ENCODE measurements around the gene ITPKB.

DNA sequence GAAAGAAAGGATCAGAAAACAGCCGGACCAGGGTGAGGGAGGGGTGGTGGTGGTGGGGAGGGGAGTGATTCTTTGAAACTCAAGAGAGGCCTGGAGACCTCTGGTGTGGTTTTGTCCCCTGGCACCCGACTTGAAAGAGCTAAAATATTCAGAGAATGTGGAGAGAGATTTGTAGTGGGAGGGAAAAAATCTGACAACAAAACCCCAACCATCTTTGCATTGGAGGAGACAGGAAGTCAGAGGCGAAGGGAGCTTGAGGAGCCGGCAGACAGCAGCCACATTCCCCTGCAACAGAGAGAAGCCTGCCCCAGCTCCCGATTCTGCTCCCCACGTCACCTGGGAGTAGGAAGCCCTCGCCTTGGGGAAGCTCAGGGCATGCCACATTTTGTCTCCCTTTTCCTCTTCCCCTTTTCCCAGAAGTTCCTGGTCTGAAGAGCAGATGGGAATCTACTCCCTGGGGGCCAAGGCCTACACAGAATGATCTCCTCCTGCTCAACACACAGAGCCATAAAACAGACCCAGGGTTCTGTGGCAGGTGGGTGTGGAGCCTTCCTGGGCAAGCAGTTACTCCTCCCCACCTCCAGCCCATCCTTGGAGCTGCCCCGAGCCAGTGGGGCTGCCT lies 84.9 kb downstream of the ITPKB start:
- TF ChIP-seq YY1 (IDR thresholded peaks at IDR 0.05; ENCODE audit: low read depth) (no peak), RFX5 (IDR thresholded peaks at IDR 0.05; ENCODE audit: low read length) (no peak), FOXM1 (IDR thresholded peaks at IDR 0.05; ENCODE audit: low read depth) (no peak), EZH2phosphoT487 (IDR thresholded peaks at IDR 0.05; ENCODE audit: borderline replicate concordance, low read depth) (no peak), MEF2A (IDR thresholded peaks at IDR 0.05; ENCODE audit: borderline replicate concordance, low read depth) (no peak), MXI1 (IDR thresholded peaks at IDR 0.05; ENCODE audit: low read depth, low read length) (no peak), NRF1 (IDR thresholded peaks at IDR 0.05; ENCODE audit: low read depth, low read length) (no peak), POLR2AphosphoS5 (IDR thresholded peaks at IDR 0.05; ENCODE audit: low read depth, low read length) (no peak), EP300 (IDR thresholded peaks at IDR 0.05; ENCODE audit: borderline replicate concordance in 1 of 2, low read depth in 1 of 2, low read length in 1 of 2) (no peak), TAF1 (IDR thresholded peaks at IDR 0.05; ENCODE audit: borderline replicate concordance, low read depth, low read length) (no peak)
- TF ChIP-seq, protein P1, sequence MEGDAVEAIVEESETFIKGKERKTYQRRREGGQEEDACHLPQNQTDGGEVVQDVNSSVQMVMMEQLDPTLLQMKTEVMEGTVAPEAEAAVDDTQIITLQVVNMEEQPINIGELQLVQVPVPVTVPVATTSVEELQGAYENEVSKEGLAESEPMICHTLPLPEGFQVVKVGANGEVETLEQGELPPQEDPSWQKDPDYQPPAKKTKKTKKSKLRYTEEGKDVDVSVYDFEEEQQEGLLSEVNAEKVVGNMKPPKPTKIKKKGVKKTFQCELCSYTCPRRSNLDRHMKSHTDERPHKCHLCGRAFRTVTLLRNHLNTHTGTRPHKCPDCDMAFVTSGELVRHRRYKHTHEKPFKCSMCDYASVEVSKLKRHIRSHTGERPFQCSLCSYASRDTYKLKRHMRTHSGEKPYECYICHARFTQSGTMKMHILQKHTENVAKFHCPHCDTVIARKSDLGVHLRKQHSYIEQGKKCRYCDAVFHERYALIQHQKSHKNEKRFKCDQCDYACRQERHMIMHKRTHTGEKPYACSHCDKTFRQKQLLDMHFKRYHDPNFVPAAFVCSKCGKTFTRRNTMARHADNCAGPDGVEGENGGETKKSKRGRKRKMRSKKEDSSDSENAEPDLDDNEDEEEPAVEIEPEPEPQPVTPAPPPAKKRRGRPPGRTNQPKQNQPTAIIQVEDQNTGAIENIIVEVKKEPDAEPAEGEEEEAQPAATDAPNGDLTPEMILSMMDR (IDR thresholded peaks at IDR 0.05): no peak
- TF ChIP-seq, protein P2, sequence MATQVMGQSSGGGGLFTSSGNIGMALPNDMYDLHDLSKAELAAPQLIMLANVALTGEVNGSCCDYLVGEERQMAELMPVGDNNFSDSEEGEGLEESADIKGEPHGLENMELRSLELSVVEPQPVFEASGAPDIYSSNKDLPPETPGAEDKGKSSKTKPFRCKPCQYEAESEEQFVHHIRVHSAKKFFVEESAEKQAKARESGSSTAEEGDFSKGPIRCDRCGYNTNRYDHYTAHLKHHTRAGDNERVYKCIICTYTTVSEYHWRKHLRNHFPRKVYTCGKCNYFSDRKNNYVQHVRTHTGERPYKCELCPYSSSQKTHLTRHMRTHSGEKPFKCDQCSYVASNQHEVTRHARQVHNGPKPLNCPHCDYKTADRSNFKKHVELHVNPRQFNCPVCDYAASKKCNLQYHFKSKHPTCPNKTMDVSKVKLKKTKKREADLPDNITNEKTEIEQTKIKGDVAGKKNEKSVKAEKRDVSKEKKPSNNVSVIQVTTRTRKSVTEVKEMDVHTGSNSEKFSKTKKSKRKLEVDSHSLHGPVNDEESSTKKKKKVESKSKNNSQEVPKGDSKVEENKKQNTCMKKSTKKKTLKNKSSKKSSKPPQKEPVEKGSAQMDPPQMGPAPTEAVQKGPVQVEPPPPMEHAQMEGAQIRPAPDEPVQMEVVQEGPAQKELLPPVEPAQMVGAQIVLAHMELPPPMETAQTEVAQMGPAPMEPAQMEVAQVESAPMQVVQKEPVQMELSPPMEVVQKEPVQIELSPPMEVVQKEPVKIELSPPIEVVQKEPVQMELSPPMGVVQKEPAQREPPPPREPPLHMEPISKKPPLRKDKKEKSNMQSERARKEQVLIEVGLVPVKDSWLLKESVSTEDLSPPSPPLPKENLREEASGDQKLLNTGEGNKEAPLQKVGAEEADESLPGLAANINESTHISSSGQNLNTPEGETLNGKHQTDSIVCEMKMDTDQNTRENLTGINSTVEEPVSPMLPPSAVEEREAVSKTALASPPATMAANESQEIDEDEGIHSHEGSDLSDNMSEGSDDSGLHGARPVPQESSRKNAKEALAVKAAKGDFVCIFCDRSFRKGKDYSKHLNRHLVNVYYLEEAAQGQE (IDR thresholded peaks at IDR 0.05; ENCODE audit: low read depth, low read length): no peak
- TF ChIP-seq, protein P3, sequence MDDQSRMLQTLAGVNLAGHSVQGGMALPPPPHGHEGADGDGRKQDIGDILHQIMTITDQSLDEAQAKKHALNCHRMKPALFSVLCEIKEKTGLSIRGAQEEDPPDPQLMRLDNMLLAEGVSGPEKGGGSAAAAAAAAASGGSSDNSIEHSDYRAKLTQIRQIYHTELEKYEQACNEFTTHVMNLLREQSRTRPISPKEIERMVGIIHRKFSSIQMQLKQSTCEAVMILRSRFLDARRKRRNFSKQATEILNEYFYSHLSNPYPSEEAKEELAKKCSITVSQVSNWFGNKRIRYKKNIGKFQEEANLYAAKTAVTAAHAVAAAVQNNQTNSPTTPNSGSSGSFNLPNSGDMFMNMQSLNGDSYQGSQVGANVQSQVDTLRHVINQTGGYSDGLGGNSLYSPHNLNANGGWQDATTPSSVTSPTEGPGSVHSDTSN (IDR thresholded peaks at IDR 0.05): no peak
